ENCODE results near the gene NAA38.
A peak's percentile ranks its signal among the peaks of the same experiment; 100 is the strongest.

NAA38 gene

DNA sequence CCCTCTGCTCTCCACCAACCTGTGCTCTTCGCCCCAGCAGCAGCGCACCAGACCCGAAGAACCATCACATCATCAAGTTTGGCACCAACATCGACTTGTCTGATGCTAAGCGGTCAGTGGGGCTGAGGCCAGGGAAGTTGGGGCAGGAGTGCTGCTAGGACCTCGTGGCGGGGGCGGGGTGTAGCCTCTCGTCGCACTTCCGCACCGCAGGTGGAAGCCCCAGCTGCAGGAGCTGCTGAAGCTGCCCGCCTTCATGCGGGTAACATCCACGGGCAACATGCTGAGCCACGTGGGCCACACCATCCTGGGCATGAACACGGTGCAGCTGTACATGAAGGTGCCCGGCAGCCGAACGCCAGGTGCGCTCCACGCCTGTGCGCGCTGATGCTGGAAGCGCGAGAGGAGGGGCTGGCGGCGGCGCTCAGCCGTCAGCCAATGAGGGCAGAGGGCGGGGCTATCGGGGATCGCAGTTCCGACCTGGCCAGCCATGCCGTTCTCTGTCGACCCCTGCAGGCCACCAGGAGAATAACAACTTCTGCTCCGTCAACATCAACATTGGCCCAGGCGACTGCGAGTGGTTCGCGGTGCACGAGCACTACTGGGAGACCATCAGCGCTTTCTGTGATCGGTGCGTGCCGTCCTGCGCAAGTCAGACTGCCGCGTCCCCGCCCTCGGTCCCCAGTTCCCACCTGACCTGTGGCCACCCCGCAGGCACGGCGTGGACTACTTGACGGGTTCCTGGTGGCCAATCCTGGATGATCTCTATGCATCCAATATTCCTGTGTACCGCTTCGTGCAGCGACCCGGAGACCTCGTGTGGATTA lies 5.7 kb downstream of the NAA38 start:
- DNase-seq: peak; percentile 89

DNA sequence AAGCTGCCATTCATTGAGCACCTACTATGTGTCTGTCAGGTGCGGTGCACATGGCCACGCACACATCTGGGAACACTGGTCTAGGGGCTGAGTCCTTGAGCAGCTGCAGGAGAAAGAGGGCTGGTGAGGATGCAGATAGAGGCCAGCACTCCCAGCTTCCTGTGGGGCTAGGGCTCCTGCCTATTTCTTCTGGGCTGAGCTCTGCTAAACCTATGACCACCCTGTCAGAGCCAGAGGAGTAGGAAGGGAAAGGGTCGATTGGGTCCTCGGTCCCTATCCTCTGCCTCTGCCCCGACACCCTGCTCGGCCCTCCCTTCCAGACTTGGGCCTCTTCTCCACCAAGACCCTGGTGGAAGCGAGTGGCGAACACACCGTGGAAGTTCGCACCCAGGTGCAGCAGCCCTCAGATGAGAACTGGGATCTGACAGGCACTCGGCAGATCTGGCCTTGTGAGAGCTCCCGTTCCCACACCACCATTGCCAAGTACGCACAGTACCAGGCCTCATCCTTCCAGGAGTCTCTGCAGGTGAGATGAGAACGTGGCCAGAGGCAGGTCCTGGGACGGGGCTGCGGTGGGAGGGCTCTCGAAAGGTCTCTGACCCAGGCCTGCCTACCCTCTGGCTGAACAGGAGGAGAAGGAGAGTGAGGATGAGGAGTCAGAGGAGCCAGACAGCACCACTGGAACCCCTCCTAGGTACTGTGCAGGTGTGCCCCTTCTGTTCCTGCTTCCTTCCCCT lies 6.5 kb downstream of the NAA38 start:
- no peak for DNase-seq

DNA sequence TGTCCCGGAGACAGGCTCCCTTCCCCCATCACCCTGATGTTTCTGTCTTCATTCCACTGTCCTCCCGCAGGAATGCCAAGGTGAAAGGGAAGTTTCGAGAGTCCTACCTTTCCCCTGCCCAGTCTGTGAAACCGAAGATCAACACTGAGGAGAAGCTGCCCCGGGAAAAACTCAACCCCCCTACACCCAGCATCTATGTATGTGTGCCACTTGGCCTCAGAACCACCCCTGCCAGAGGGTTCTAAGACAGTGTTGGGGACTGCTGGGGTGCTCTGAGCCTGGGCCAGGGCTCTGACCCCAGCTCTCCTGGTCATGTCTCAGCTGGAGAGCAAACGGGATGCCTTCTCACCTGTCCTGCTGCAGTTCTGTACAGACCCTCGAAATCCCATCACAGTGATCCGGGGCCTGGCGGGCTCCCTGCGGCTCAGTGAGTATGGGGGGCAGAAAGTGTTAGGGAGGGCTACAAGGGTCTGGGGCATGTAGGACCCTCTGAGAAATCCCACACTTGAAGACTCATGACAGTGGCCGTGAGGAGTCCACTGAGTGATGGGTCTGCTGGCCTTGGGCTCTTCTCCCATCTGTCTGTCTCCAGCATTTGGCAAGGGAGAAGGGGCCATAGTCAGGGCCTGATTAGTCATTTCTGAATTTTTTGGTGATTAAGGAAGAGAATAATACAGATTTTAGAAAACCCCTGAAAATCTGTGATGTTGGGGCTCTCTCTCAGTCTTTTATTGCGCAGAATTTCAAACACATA lies 7.4 kb downstream of the NAA38 start:
- no peak for DNase-seq

DNA sequence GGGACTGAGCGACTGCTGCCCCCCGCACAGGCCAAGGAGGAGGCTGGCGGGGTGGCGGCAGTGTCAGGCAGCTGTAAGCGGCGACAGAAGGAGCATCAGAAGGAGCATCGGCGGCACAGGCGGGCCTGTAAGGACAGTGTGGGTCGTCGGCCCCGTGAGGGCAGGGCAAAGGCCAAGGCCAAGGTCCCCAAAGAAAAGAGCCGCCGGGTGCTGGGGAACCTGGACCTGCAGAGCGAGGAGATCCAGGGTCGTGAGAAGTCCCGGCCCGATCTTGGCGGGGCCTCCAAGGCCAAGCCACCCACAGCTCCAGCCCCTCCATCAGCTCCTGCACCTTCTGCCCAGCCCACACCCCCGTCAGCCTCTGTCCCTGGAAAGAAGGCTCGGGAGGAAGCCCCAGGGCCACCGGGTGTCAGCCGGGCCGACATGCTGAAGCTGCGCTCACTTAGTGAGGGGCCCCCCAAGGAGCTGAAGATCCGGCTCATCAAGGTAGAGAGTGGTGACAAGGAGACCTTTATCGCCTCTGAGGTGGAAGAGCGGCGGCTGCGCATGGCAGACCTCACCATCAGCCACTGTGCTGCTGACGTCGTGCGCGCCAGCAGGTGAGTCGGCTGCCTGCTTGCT lies 8.1 kb downstream of the NAA38 start:
- no peak for DNase-seq

- no peak for DNase-seq
Observed at GRCh38 chr17:7848739-7849129, 8.6 kb downstream of the NAA38 start.

DNA sequence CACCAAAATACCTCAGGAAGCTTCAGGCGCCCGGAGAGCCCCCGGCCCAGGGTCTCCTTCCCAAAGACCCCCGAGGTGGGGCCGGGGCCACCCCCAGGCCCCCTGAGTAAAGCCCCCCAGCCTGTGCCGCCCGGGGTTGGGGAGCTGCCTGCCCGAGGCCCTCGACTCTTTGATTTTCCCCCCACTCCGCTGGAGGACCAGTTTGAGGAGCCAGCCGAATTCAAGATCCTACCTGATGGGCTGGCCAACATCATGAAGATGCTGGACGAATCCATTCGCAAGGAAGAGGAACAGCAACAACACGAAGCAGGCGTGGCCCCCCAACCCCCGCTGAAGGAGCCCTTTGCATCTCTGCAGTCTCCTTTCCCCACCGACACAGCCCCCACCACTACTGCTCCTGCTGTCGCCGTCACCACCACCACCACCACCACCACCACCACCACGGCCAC lies 9.2 kb downstream of the NAA38 start:
- DNase-seq: no peak

DNA sequence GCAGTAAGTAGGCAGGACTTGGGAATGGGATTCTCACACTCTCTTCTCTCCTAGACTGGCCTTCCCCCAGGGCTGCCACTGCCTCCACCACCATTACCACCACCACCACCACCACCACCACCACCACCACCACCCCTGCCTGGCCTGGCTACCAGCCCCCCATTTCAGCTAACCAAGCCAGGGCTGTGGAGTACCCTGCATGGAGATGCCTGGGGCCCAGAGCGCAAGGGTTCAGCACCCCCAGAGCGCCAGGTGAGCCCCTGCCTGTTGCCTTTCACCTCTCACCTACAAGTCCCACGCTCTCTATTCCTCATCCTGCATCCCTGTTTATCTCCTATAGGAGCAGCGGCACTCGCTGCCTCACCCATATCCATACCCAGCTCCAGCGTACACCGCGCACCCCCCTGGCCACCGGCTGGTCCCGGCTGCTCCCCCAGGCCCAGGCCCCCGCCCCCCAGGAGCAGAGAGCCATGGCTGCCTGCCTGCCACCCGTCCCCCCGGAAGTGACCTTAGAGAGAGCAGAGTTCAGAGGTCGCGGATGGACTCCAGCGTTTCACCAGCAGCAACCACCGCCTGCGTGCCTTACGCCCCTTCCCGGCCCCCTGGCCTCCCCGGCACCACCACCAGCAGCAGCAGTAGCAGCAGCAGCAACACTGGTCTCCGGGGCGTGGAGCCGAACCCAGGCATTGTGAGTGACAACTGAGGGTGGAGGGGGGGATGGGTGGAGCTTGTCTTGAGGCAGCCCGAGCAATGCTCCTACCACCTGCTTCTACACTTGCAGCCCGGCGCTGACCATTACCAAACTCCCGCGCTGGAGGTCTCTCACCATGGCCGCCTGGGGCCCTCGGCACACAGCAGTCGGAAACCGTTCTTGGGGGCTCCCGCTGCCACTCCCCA lies 10.3 kb downstream of the NAA38 start:
- DNase-seq: no peak

DNA sequence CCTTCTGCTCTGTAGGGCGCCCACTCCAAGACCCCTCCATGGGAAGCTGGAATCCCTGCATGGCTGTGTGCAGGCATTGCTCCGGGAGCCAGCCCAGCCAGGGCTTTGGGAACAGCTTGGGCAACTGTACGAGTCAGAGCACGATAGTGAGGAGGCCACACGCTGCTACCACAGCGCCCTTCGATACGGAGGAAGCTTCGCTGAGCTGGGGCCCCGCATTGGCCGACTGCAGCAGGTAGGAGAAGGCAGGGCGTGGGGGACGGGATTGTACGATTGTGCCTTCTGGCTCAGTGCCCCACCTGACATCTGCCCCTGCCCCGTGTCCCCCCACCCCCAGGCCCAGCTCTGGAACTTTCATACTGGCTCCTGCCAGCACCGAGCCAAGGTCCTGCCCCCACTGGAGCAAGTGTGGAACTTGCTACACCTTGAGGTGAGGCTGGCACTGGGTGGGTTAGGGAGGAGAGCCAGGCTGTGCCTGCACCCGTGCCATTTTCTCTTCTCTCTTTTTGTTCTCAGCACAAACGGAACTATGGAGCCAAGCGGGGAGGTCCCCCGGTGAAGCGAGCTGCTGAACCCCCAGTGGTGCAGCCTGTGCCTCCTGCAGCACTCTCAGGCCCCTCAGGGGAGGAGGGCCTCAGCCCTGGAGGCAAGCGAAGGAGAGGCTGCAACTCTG lies 11.2 kb downstream of the NAA38 start:
- DNase-seq: no peak

GRCh38 chr17:7845359-7846062 lies 11.8 kb downstream of the NAA38 start:
- no peak for DNase-seq

GRCh38 chr17:7844292-7845154 lies 12.8 kb downstream of the NAA38 start:
- peak; percentile 89 for DNase-seq

- DNase-seq: peak; percentile 89
Observed at GRCh38 chr17:7843536-7844291, 13.6 kb downstream of the NAA38 start.

DNA sequence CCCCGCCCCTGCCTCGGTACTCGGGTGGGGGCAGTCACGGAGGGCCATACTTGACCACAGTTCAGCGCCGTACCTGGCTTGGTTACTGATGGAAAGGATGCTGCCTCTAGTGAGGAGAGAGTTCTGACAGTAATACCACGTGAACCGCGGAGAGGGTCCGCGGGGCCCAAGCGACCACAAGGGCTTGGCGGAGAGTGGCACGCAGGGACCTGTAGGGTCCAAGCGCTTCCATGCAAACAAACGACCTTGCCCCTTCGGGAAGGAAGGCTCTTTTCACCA lies 14.2 kb downstream of the NAA38 start:
- no peak for DNase-seq

- peak; percentile 73 for DNase-seq
Observed at GRCh38 chr17:7842380-7843256, 14.7 kb downstream of the NAA38 start.

GRCh38 chr17:7841915-7842379 lies 15.4 kb downstream of the NAA38 start:
- DNase-seq: peak; percentile 89

DNA sequence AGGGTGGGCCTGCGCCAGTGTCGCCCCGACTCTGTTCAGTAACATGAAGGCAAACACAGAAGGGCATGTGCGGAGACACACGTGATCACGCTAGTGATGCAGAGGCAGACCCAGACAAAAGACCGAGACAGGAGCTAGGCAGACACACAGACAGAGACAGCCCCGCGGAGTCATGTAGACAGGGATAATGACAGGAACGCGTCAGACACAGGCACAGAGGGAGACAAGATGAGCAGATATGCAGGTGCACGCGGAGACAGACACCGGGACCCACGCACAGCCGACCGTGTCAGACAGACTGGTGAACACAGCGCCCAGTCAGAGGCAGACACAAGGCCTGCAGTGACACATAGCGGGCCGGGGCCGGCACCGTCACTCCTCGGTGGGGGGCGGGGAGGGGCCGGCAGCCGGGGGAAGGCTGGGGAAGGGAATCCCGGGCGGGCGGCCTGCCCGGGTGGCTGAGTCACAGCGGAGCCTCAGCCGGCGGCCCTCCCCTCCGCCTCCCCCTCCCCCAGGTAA lies 15.9 kb downstream of the NAA38 start:
- DNase-seq: peak; percentile 83

DNA sequence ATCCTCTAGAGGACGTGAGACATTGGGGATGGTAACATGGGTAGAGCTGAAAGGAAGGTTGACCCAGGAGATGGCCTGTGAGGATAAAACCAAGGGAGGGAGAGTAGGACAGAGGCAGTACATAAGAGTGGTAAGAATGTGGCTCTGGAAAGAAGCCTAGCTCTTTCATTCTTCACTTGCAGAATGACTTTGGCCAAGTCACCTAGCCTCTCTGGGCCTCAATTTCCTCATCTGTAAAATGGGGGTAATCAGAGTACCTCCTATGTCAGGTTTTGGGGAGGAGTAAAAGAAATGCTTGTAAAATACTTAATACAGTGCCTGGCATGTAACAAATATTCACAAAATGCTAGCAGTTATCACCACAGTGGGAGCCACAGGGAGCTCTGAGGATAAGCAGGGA lies 16.5 kb downstream of the NAA38 start:
- DNase-seq: no peak

GRCh38 chr17:7840441-7840840 lies 16.9 kb downstream of the NAA38 start:
- no peak for DNase-seq

GRCh38 chr17:7839876-7840261 lies 17.5 kb downstream of the NAA38 start:
- DNase-seq: peak; percentile 34
